ENCODE data around the gene DIS3L.
"Not testable (repeated sequence)": the region's sequence is repeated elsewhere in the genome, so short reads cannot be mapped to it uniquely, and the experiment has no call there.

DIS3L gene

DNA sequence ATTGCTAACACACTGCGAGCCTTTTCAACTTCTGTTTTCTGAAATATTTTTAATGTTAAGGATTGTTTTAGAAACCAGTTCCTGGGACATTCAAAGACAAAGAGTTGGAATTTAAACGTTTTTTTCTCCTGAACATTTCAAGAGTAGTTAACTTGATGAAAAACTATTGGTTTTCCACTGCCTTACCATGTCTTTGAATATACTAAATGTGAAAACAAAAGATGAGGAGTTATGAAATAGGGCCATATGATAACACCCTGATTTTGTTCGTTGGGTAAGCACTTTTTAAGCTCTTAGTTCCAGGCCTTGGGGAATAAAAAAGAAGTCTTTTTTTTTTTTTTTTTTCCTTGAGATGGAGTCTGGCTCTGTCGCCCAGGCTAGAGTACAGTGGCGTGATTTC, 2.8 kb downstream of the DIS3L start:
- TF ChIP-seq, protein P1, sequence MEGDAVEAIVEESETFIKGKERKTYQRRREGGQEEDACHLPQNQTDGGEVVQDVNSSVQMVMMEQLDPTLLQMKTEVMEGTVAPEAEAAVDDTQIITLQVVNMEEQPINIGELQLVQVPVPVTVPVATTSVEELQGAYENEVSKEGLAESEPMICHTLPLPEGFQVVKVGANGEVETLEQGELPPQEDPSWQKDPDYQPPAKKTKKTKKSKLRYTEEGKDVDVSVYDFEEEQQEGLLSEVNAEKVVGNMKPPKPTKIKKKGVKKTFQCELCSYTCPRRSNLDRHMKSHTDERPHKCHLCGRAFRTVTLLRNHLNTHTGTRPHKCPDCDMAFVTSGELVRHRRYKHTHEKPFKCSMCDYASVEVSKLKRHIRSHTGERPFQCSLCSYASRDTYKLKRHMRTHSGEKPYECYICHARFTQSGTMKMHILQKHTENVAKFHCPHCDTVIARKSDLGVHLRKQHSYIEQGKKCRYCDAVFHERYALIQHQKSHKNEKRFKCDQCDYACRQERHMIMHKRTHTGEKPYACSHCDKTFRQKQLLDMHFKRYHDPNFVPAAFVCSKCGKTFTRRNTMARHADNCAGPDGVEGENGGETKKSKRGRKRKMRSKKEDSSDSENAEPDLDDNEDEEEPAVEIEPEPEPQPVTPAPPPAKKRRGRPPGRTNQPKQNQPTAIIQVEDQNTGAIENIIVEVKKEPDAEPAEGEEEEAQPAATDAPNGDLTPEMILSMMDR (IDR thresholded peaks at IDR 0.05; ENCODE audit: low read length, missing control alignments), result no peak
- H3K4me3 ChIP-seq (replicated peaks; ENCODE audit: low read depth, low read length), result no peak overlapping the region
- no peak for DNase-seq (ENCODE audit: low read depth)

DNA sequence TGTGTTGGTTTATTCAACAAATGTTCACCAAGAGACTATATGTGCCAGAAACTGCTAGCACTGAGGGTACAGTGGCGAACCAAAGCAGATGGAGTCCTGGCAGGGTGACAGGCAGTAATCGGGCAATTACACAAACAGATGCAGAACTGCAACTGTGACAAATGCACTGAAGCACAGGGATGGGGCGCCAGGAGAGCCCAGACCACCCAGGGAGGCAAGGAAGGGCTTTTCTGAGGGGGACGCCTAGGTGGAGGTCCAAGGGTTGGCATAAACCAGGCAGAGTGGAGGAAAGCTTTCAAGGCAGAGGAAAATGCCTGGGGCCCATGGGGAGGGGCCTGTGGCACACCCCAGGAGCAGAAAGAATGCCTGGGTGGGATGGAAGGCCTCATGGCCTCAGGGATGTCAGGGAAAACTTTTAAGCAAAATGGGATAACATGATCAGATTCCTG, 5.5 kb downstream of the DIS3L start:
- no peak overlapping the region for H3K4me3 ChIP-seq (replicated peaks; ENCODE audit: low read depth, low read length)
- TF ChIP-seq, protein P1 (IDR thresholded peaks at IDR 0.05; ENCODE audit: low read length, missing control alignments), result no peak
- no peak for DNase-seq (ENCODE audit: low read depth)

DNA sequence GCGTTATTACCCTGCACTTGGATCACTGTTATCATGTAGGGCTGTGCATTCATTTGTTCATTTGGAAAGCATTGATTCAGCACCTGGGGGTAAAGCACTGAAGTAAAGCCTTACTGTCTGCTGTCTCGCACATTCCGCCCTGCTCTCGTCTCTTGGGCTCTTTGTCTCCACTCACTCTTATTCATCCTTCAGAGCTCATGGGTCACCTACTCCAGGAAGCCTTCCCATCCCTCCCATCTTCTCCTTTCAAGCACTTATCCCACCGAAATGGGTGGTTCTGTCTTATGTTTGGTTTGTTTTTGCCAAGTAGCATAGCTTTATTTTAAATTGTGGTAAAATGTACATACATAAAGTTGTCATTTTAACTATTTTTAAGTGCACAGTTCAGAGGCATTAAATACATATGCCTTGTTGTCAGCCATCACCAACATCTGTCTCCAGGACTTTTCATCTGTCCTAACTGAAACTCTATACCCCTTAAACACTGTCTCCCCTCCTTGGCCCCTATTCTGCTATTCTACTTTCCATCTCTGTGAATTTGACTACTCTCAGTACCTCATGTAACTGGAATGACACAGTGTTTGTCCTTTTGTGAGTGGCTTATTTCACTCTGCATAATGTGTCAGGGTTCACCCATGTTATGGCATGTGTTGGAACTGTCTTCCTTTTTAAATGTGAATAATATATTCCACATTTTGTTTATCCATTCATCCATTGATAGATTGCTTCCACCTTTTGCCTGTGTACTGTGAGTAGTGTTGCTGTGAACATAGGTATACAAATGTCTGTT, 9.3 kb downstream of the DIS3L start:
- no peak overlapping the region for H3K4me3 ChIP-seq (replicated peaks; ENCODE audit: low read depth, low read length)

DNA sequence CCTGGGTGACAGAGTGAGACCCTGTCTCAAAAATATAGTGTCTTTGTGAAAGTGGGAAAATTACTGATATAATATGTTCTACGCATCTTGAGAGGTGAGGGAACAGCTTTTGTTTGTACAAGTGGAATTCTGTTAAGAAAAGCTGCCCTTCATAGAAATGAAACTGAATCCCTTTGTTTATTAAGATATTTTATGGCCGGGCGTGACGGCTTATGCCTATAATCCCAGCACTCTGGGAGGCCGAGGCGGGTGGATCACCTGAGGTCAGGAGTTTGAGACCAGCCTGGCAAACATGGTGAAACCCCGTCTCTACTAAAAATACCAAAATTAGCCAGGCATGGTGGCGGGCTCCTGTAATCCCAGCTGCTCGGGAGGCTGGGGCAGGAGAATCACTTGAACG, 11.1 kb downstream of the DIS3L start:
- not testable (repeated sequence) for H3K4me3 ChIP-seq (replicated peaks; ENCODE audit: low read depth, low read length); DNase-seq (ENCODE audit: low read depth)

More for the DNA sequence above, 9.3 kb downstream of the DIS3L start:
- TF ChIP-seq, protein P1 (IDR thresholded peaks at IDR 0.05; ENCODE audit: low read length, missing control alignments), result no peak
- DNase-seq (ENCODE audit: low read depth), result no peak

DNA sequence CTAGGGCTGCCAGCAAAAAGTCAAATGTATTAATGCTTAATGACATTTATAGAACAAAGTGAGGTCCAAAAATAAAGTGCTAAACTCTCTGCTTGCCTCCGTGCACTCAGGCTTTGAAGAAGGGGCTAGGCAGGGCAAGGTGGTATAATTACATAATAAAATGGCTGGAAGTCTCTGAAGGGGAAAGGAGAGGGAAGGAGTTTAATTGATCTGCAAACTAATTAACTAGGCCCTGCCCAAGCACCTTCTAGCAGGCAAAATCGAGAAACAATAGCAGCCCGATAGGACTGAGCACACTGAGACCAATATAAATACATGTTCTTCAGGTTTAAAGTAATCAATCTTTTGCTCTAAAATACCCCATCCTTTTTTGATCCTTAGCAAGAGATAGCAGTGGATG, 13.0 kb downstream of the DIS3L start:
- TF ChIP-seq, protein P1 (IDR thresholded peaks at IDR 0.05; ENCODE audit: low read length, missing control alignments), result no peak
- no peak overlapping the region for H3K4me3 ChIP-seq (replicated peaks; ENCODE audit: low read depth, low read length)
- no peak for DNase-seq (ENCODE audit: low read depth)

DNA sequence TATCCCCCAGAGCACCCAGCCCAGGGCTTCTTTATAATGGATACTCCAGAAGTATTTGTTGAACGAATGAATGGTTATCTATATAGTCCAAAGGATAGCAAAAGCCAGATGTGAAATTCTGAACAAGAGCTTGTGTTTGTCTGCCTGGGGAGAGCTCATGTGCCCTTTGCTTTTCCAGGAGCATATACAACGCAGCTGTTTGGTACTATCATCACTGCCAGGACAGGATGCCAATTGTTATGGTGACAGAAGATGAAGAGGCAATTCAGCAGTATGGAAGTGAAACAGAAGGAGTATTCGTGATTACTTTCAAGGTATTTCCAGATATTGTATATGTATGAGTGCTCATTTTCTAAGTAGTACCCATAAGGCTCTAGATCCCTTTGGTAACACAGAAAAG, 15.2 kb downstream of the DIS3L start:
- H3K4me3 ChIP-seq (replicated peaks; ENCODE audit: low read depth, low read length), result no peak overlapping the region
- DNase-seq (ENCODE audit: low read depth), result no peak
- TF ChIP-seq, protein P1 (IDR thresholded peaks at IDR 0.05; ENCODE audit: low read length, missing control alignments), result no peak

DNA sequence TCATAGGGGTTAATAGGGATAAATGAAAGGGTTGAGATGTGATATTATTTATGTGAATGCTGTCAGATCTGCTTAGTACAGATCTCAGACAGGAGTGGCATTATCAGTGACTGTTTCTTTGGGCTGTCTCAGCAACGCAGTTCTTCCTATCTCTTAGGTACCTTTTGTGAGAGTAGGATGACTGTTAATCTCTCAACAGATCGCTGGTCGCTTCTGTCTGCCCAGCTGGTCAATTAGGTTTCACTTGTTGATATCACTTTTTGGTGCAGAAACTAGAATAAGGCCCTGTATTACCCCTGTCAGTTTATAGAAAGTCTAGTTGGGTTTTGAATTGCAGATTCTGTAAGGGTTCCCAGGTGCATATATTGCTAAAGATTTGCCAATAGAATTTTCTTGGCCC, 16.5 kb downstream of the DIS3L start:
- DNase-seq (ENCODE audit: low read depth), result no peak
- TF ChIP-seq, protein P1 (IDR thresholded peaks at IDR 0.05; ENCODE audit: low read length, missing control alignments), result no peak
- no peak overlapping the region for H3K4me3 ChIP-seq (replicated peaks; ENCODE audit: low read depth, low read length)
